Transverse colon (tissue), 4 donors: ENCODE data around the gene USP46. TPM values are rescaled to one million over a fixed set of nuclear protein-coding genes. Genes with fewer than 3 reads are reported as not detected.

ENCODE experiments used
- DNase-seq: peaks from one replicate; pipeline ENCODE4 v3.0.0-alpha.2; 2019
- H3K27ac ChIP-seq, 4 donors: fragments of 200-600 bp; sonication (generic); 2 replicates each; pipeline ENCODE4 v1.5.1; 2016 to 2018; ENCODE audit warnings: inconsistent platforms in 4 of 4
- H3K27me3 ChIP-seq: fragments of 200-600 bp; sonication (generic); 2 replicates; pipeline ENCODE4 v1.5.1; 2017; ENCODE audit warnings: inconsistent platforms
- H3K36me3 ChIP-seq, 4 donors: fragments of 200-600 bp; sonication (generic); 2 replicates each; pipeline ENCODE4 v1.5.1; 2017 to 2019; ENCODE audit warnings: inconsistent platforms in 4 of 4
- H3K4me1 ChIP-seq, 4 donors: fragments of 200-600 bp; sonication (generic); 2 replicates each; pipeline ENCODE4 v1.5.1; 2017 to 2020; ENCODE audit warnings: inconsistent platforms in 4 of 4
- H3K4me3 ChIP-seq, 4 donors: fragments of 200-600 bp; sonication (generic); 1 replicate in 1 of 4; 2 replicates in 3 of 4; pipeline versions ENCODE4 v1.5.1 to v1.6.1; 2017 to 2019; ENCODE audit warnings: inconsistent platforms in 4 of 4
- H3K9me3 ChIP-seq, 2 donors: fragments of 200-600 bp; sonication (generic); 2 replicates each; pipeline ENCODE4 v1.5.1; 2017 to 2019; ENCODE audit warnings: inconsistent platforms in 2 of 2
- EP300 ChIP-seq: sonication (generic); formaldehyde crosslinking; IDR thresholded peaks from one replicate; pipeline ENCODE4 v1.6.1; 2017; ENCODE audit warnings: antibody characterized with exemption, low read depth
- POLR2A ChIP-seq: fragments of 450-650 bp; IDR thresholded peaks from one replicate; pipeline ENCODE4 v1.6.1; 2016; ENCODE audit warnings: antibody characterized with exemption, mild to moderate bottlenecking, moderate library complexity
- POLR2AphosphoS5 ChIP-seq, 3 donors: sonication (generic); formaldehyde crosslinking; IDR thresholded peaks; one replicate each; pipeline ENCODE4 v1.6.1; 2016; ENCODE audit warnings: antibody characterized with exemption in 3 of 3
- WGBS, 2 donors: methylation state at CpG; one replicate each; pipeline ENCODE4 v1.1.5; 2018; ENCODE audit warnings: low coverage in 1 of 2; 5-methylcytosine and 5-hydroxymethylcytosine counted together
- in situ Hi-C, 4 donors: fragments of 200-750 bp; cut with MboI; loops; one replicate each; pipeline versions ENCODE4 v1.15.0 to v1.15.1; 2017; ENCODE audit warnings: low sequenced_read_pairs in 3 of 4, low pct_ligation_motif_present in 1 of 4, low pct_unique_long_range_greater_than_20kb in 1 of 4
- intact Hi-C: fragments of 100-400 bp; cut with DNase I; formaldehyde crosslinking; loops from one replicate; pipeline ENCODE4 v1.15.1; 2023; ENCODE audit warnings: low total_unique reads
- total RNA-seq, 4 donors: library from RNA; depleted of rRNA; stranded (reverse); fragments of >200 nt; gene quantifications; one replicate each; pipeline ENCODE4 v1.1.0, GENCODE V29; 2016
- TF ChIP-seq, protein P1 (sequence below), 5 experiments: fragments of 200-600 bp in 3 of 5; fragments of 450-650 bp in 2 of 5; sonication (generic) in 3 of 5; IDR thresholded peaks; 1 replicate in 2 of 5; 2 replicates in 3 of 5; pipeline ENCODE4 v1.5.1; 2016 to 2017; ENCODE audit warnings: antibody characterized with exemption in 5 of 5, inconsistent platforms in 3 of 5, mild to moderate bottlenecking in 2 of 5, moderate library complexity in 1 of 5

The USP46 gene
- total RNA-seq, 4 donors from 2014 or later, result 6.0 to 7.6 (median 6.8) TPM

DNA sequence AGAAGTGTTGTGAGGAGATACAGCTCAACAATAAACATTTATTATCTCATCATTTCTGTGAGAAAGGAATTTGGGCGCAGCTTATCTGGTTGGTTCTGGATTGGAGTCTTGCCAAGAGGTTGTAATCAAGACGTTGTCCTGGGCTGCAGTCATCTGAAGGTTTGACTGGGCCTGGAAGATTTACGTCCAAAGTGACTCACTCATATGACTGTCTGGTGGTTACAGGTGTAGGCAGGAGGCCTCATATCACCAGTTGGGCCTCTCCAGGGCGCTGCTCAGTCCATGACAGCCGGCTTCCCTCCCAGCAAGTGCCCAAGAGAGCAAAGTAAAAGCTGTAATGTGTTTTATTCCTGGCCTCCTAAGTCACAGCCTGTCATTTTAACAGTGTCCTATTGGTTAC lies 106.3 kb downstream of the USP46 start:
- no peak overlapping the region for H3K27ac ChIP-seq
- TF ChIP-seq, protein P1, sequence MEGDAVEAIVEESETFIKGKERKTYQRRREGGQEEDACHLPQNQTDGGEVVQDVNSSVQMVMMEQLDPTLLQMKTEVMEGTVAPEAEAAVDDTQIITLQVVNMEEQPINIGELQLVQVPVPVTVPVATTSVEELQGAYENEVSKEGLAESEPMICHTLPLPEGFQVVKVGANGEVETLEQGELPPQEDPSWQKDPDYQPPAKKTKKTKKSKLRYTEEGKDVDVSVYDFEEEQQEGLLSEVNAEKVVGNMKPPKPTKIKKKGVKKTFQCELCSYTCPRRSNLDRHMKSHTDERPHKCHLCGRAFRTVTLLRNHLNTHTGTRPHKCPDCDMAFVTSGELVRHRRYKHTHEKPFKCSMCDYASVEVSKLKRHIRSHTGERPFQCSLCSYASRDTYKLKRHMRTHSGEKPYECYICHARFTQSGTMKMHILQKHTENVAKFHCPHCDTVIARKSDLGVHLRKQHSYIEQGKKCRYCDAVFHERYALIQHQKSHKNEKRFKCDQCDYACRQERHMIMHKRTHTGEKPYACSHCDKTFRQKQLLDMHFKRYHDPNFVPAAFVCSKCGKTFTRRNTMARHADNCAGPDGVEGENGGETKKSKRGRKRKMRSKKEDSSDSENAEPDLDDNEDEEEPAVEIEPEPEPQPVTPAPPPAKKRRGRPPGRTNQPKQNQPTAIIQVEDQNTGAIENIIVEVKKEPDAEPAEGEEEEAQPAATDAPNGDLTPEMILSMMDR (IDR thresholded peaks at IDR 0.05), result no peak
- TF ChIP-seq POLR2AphosphoS5 (IDR thresholded peaks at IDR 0.05), result no peak
- TF ChIP-seq POLR2A, result no peak
- TF ChIP-seq EP300, result no peak
- in situ Hi-C loops, result loop anchor here in 1 of 4 donors (25.0 kb wide), 1 partner anchor 110 kb away; the partner anchor contains the start of gene USP46
- H3K4me1 ChIP-seq, result no peaks in the 10 kb centered on the region
- no peaks in the 10 kb centered on the region for H3K9me3 ChIP-seq
- no peak overlapping the region for H3K4me3 ChIP-seq
- intact Hi-C loops, result no loop called here
- no peaks in the 10 kb centered on the region for H3K27me3 ChIP-seq
- DNase-seq, result no peak
- WGBS, 2 donors, result 50 to 74% methylated on average over 2 to 5 of the region's 5 CpGs
- H3K36me3 ChIP-seq, result no peaks in the 10 kb centered on the region

DNA sequence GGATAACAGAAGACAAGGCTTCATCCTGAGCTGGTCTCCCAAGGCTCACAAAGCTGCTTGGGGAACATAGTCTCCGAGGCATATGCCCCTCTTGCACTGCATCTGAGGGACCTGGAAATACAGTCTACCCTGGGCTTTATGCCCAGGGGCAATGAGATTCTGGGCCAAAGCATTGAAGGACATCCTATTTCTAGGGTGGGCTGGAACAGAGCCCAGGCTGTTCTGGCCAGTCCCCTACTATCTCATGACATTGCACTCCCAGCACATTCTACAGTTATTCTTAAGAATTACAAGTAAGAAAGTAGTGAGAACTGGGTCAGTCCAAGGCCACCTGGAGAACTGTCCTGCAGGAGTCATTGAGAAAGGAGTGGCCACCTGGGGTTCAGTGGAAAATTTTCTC lies 107.6 kb downstream of the USP46 start:
- no peaks in the 10 kb centered on the region for H3K4me1 ChIP-seq
- no peaks in the 10 kb centered on the region for H3K27me3 ChIP-seq
- intact Hi-C loops (no loop called here), in situ Hi-C loops (loop anchor here in 1 of 4 donors (25.0 kb wide), 1 partner anchor 111 kb away; the partner anchor contains the start of gene USP46)
- no peak for DNase-seq
- no peak overlapping the region for H3K27ac ChIP-seq
- no peak overlapping the region for H3K4me3 ChIP-seq
- H3K36me3 ChIP-seq, result no peaks in the 10 kb centered on the region
- WGBS, 2 donors, result 80 to 100% methylated on average over 1 of the region's 1 CpG
- no peaks in the 10 kb centered on the region for H3K9me3 ChIP-seq
- TF ChIP-seq, protein P1 (IDR thresholded peaks at IDR 0.05), result no peak
- TF ChIP-seq EP300 (no peak), POLR2AphosphoS5 (IDR thresholded peaks at IDR 0.05) (no peak), POLR2A (no peak)

DNA sequence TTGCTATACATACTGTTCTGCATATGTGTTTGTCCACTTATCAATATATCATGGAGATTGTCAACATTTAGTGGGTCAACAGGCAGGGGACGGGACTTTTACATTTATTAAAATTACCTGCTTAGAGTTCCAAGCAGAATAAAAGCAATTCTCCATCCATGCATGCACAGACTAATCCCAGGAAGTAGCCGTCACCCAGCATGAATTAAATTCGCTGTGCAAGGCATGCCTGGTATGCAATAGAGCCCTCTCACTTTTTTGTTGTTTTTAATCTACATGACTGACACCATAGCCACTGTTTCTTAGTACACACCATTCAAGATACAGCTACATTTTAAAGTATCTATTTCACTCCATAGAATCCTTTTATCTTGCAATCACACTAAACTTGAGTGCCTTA lies 108.9 kb downstream of the USP46 start:
- WGBS, 2 donors, result 83 to 84% methylated on average over 3 of the region's 3 CpGs
- in situ Hi-C loops, result loop anchor here in 1 of 4 donors (25.0 kb wide), 1 partner anchor 112 kb away; the partner anchor contains the start of gene USP46
- no peak for DNase-seq
- Histone ChIP-seq H3K4me1 (no peaks in the 10 kb centered on the region), H3K36me3 (no peaks in the 10 kb centered on the region), H3K27ac (no peak overlapping the region), H3K9me3 (no peaks in the 10 kb centered on the region), H3K4me3 (no peak overlapping the region), H3K27me3 (no peaks in the 10 kb centered on the region)
- intact Hi-C loops, result no loop called here
- TF ChIP-seq POLR2AphosphoS5 (IDR thresholded peaks at IDR 0.05), result no peak
- TF ChIP-seq, protein P1 (IDR thresholded peaks at IDR 0.05), result no peak
- no peak for TF ChIP-seq POLR2A
- no peak for TF ChIP-seq EP300

DNA sequence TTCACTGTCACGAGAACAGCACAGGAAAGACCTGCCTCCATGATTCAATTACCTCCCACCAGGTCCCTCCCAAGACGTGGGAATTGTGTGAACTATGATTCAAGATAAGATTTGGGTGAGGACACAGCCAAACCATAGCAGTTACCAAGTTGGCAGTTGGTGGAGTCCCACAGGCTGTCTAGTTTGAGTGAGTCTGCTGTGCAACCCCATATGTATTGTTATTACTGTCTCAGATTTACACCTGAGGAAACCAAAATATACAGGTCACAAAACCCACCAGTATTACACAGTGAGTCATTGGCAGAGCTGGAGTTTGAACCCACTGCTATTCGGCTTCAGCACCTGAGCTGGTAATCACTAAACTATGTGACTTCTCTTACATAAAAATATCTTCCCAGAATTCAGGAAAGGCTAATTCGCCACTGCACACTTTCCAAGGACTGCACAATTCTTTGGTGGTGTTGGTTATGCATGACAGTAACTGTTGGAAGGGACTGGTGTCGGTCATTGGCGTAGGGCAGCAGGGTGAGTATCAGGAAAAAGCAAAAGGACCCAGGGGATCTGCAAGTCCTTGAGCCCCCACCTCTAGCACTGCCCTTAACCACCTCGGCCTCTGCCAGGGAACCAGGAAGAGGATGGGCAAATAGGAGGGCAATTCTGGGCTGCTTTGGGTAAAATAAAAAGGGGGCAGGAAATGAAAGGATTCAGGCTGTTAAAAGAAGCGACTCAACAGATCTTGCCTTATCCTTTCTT lies 110.1 kb downstream of the USP46 start:
- no peaks in the 10 kb centered on the region for H3K9me3 ChIP-seq
- H3K27ac ChIP-seq, result no peak overlapping the region
- in situ Hi-C loops, result loop anchor here (5.0 to 10.0 kb wide), 3 partner anchors 433 to 438 kb away; no protein-coding TSS in a partner anchor
- no peak for TF ChIP-seq POLR2A
- TF ChIP-seq POLR2AphosphoS5 (IDR thresholded peaks at IDR 0.05), result no peak
- TF ChIP-seq, protein P1 (IDR thresholded peaks at IDR 0.05), result no peak
- TF ChIP-seq EP300, result no peak
- no peaks in the 10 kb centered on the region for H3K4me1 ChIP-seq
- intact Hi-C loops, result loop anchor here (5.0 kb wide), 1 partner anchor 433 kb away; no protein-coding TSS in a partner anchor
- WGBS, 2 donors, result 73 to 85% methylated on average over 7 to 8 of the region's 8 CpGs
- no peak for DNase-seq
- H3K36me3 ChIP-seq, result no peaks in the 10 kb centered on the region
- H3K27me3 ChIP-seq, result no peaks in the 10 kb centered on the region
- no peak overlapping the region for H3K4me3 ChIP-seq
